ENCODE data around the gene KATNBL1.
"Not testable (repeated sequence)": the region's sequence is repeated elsewhere in the genome, so short reads cannot be mapped to it uniquely, and the experiment has no call there.

KATNBL1 gene

DNA sequence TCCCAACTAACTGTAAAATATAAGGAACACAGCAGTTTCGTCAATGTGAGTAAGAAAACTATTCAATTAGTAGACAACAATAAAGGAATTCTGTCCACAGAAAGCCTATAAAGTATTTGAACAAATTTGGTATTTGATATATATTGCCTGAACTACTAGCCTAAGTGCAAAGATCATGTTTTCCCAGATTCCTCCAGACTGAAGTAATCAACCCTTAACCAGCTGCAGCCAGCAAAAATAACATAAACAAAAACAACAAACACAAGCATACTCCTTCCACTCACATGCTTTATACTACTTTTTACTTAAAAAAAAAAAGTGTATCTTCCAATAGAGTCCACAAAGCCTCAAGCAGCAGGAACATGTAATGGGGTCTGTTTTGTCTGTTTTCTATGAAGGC lies 84.0 kb downstream of the KATNBL1 start:
- H3K9me3 ChIP-seq (replicated peaks in 1 of 2; ENCODE audit: control insufficient read depth in 2 of 2, insufficient read depth in 1 of 2, low read depth in 1 of 2, low read length in 2 of 2), result no peaks in the 10 kb centered on the region
- no peaks in the 10 kb centered on the region for H3K36me3 ChIP-seq (replicated peaks in 1 of 2; ENCODE audit: control insufficient read depth in 2 of 2, insufficient read depth in 2 of 2, low read length in 2 of 2)
- H4K8ac ChIP-seq (ENCODE audit: low read depth, low read length), result no peak overlapping the region
- no peak overlapping the region for H3K4me2 ChIP-seq (ENCODE audit: insufficient read depth, low read length, poor library complexity, severe bottlenecking)
- no peak overlapping the region for H2AFZ ChIP-seq (ENCODE audit: low read length)
- no peak overlapping the region for H2BK120ac ChIP-seq (ENCODE audit: low read depth, low read length)
- H3K4me3 ChIP-seq (ENCODE audit: low read length in 2 of 2), result no peak overlapping the region
- H3K18ac ChIP-seq (ENCODE audit: low read length), result no peak overlapping the region
- no peak overlapping the region for H3K4ac ChIP-seq (ENCODE audit: low read length)
- H2BK5ac ChIP-seq (ENCODE audit: low read length), result no peak overlapping the region
- no peak overlapping the region for H4K91ac ChIP-seq (ENCODE audit: low read depth, low read length, poor library complexity)
- no peaks in the 10 kb centered on the region for H3K27me3 ChIP-seq (ENCODE audit: control insufficient read depth in 3 of 3, insufficient read depth in 3 of 3, low read depth in 1 of 3, low read length in 3 of 3)
- no peak overlapping the region for H3K14ac ChIP-seq (ENCODE audit: low read length)
- H3K23ac ChIP-seq (ENCODE audit: low read depth, low read length, poor library complexity), result no peak overlapping the region
- no peak overlapping the region for H2BK15ac ChIP-seq (ENCODE audit: low read length)
- H2AK5ac ChIP-seq (ENCODE audit: low read depth, low read length), result no peak overlapping the region
- no peak overlapping the region for H3K27ac ChIP-seq (replicated peaks; ENCODE audit: low read length)
- no peak overlapping the region for H3K9ac ChIP-seq (ENCODE audit: low read depth, low read length, poor library complexity)
- no peak for DNase-seq (ENCODE audit: low spot score)
- no CpG with 5 or more reads among the region's 1 CpG for WGBS, 2 donors (ENCODE audit: extremely low coverage in 2 of 2, insufficient read length in 2 of 2, insufficient replicate concordance in 1 of 2)
- no peaks in the 10 kb centered on the region for H3K79me1 ChIP-seq (ENCODE audit: low read depth, low read length)
- no peak overlapping the region for H2BK12ac ChIP-seq (ENCODE audit: low read length)
- peaks cover 0 to 4% of the 10 kb centered on the region in 2 donors for H3K4me1 ChIP-seq (ENCODE audit: control insufficient read depth in 2 of 2, insufficient read depth in 1 of 2, low read depth in 1 of 2, low read length in 2 of 2)

DNA sequence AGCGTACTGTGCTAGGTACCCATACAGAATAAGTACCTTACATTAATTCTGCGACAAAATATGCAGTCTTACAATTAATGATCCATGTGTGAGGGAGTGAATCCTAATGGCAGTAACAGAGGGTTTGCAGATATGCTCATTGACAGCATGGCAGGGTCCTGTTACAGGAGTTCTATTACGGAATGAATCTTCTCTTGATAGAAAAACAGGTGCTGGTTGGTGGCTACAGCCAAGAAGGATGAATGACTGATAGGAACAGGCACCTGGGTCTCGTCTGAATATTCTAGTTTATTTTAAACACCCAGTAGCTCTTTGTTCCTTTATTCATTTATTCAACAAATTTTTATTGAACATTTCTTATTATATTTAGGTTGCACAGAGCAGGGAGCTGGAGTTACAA lies 85.2 kb downstream of the KATNBL1 start:
- Histone ChIP-seq H2BK5ac (ENCODE audit: low read length) (no peak overlapping the region), H3K14ac (ENCODE audit: low read length) (no peak overlapping the region), H3K9ac (ENCODE audit: low read depth, low read length, poor library complexity) (no peak overlapping the region), H3K23ac (ENCODE audit: low read depth, low read length, poor library complexity) (no peak overlapping the region), H3K27ac (replicated peaks; ENCODE audit: low read length) (no peak overlapping the region), H3K9me3 (replicated peaks in 1 of 2; ENCODE audit: control insufficient read depth in 2 of 2, insufficient read depth in 1 of 2, low read depth in 1 of 2, low read length in 2 of 2) (no peaks in the 10 kb centered on the region), H3K4ac (ENCODE audit: low read length) (no peak overlapping the region), H2BK15ac (ENCODE audit: low read length) (no peak overlapping the region), H3K36me3 (replicated peaks in 1 of 2; ENCODE audit: control insufficient read depth in 2 of 2, insufficient read depth in 2 of 2, low read length in 2 of 2) (no peaks in the 10 kb centered on the region), H3K4me1 (ENCODE audit: control insufficient read depth in 2 of 2, insufficient read depth in 1 of 2, low read depth in 1 of 2, low read length in 2 of 2) (peaks cover 0 to 4% of the 10 kb centered on the region in 2 donors), H2AFZ (ENCODE audit: low read length) (no peak overlapping the region), H3K27me3 (ENCODE audit: control insufficient read depth in 3 of 3, insufficient read depth in 3 of 3, low read depth in 1 of 3, low read length in 3 of 3) (no peaks in the 10 kb centered on the region), H3K4me3 (ENCODE audit: low read length in 2 of 2) (no peak overlapping the region), H3K79me1 (ENCODE audit: low read depth, low read length) (no peaks in the 10 kb centered on the region), H4K91ac (ENCODE audit: low read depth, low read length, poor library complexity) (no peak overlapping the region), H2BK12ac (ENCODE audit: low read length) (no peak overlapping the region), H4K8ac (ENCODE audit: low read depth, low read length) (no peak overlapping the region), H3K4me2 (ENCODE audit: insufficient read depth, low read length, poor library complexity, severe bottlenecking) (no peak overlapping the region), H2AK5ac (ENCODE audit: low read depth, low read length) (no peak overlapping the region), H2BK120ac (ENCODE audit: low read depth, low read length) (no peak overlapping the region), H3K18ac (ENCODE audit: low read length) (no peak overlapping the region)
- DNase-seq (ENCODE audit: low spot score), result no peak
- WGBS, 2 donors (ENCODE audit: extremely low coverage in 2 of 2, insufficient read length in 2 of 2, insufficient replicate concordance in 1 of 2), result no CpG with 5 or more reads among the region's 4 CpGs

DNA sequence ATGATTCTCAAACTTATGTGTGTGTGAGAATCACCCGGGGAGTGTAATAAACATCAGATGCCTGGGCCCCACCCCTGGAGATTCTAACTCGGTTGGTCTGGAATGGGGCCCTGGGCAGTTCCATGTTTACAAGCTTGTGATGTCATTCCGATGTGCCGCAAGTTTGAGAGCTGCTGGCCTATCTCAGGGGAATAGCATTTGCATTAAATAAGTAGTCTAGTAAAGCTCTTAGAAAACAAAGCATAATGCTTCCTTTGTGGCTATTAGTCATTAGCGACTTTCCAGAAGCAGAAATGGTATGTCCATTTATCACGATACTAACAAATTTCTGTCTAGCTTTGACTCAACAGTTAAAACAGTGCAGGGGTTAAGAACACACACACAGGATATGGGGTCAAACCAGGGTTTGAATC lies 87.1 kb downstream of the KATNBL1 start:
- Histone ChIP-seq H3K27ac (replicated peaks; ENCODE audit: low read length) (no peak overlapping the region), H2BK15ac (ENCODE audit: low read length) (no peak overlapping the region), H4K8ac (ENCODE audit: low read depth, low read length) (no peak overlapping the region), H3K4ac (ENCODE audit: low read length) (no peak overlapping the region), H3K23ac (ENCODE audit: low read depth, low read length, poor library complexity) (no peak overlapping the region), H3K9me3 (replicated peaks in 1 of 2; ENCODE audit: control insufficient read depth in 2 of 2, insufficient read depth in 1 of 2, low read depth in 1 of 2, low read length in 2 of 2) (no peaks in the 10 kb centered on the region), H4K91ac (ENCODE audit: low read depth, low read length, poor library complexity) (no peak overlapping the region), H3K4me1 (ENCODE audit: control insufficient read depth in 2 of 2, insufficient read depth in 1 of 2, low read depth in 1 of 2, low read length in 2 of 2) (peaks cover 0 to 4% of the 10 kb centered on the region in 2 donors), H3K18ac (ENCODE audit: low read length) (no peak overlapping the region), H3K9ac (ENCODE audit: low read depth, low read length, poor library complexity) (no peak overlapping the region), H2AK5ac (ENCODE audit: low read depth, low read length) (no peak overlapping the region), H3K14ac (ENCODE audit: low read length) (no peak overlapping the region), H2BK120ac (ENCODE audit: low read depth, low read length) (no peak overlapping the region), H2BK12ac (ENCODE audit: low read length) (no peak overlapping the region), H3K4me3 (ENCODE audit: low read length in 2 of 2) (no peak overlapping the region), H2BK5ac (ENCODE audit: low read length) (no peak overlapping the region), H3K36me3 (replicated peaks in 1 of 2; ENCODE audit: control insufficient read depth in 2 of 2, insufficient read depth in 2 of 2, low read length in 2 of 2) (no peaks in the 10 kb centered on the region), H3K79me1 (ENCODE audit: low read depth, low read length) (no peaks in the 10 kb centered on the region), H3K27me3 (ENCODE audit: control insufficient read depth in 3 of 3, insufficient read depth in 3 of 3, low read depth in 1 of 3, low read length in 3 of 3) (no peaks in the 10 kb centered on the region), H3K4me2 (ENCODE audit: insufficient read depth, low read length, poor library complexity, severe bottlenecking) (no peak overlapping the region), H2AFZ (ENCODE audit: low read length) (no peak overlapping the region)
- DNase-seq (ENCODE audit: low spot score), result no peak
- WGBS, 2 donors (ENCODE audit: extremely low coverage in 2 of 2, insufficient read length in 2 of 2, insufficient replicate concordance in 1 of 2), result no CpG with 5 or more reads among the region's 6 CpGs

DNA sequence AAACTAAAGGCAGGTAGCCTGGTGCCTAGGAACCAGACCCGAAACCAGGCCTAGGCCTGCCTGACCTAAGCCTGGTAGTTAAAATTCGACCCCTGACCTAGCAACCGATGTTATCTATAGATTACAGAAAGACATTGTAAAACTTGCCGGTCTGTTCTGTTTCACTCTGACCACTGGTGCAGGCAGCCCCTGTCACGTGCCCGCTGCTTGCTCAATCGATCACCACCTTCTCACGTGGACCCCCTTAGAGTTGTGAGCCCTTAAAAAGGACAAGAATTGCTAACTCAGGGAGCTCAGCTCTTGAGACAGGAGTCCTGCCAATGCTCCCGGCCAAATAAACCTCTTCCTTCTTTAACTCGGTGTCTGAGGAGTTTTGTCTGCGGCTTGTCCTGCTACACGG lies 88.1 kb downstream of the KATNBL1 start:
- not testable (repeated sequence) for H3K4me1 ChIP-seq (ENCODE audit: control insufficient read depth in 2 of 2, insufficient read depth in 1 of 2, low read depth in 1 of 2, low read length in 2 of 2); H3K4me2 ChIP-seq (ENCODE audit: insufficient read depth, low read length, poor library complexity, severe bottlenecking); H3K4me3 ChIP-seq (ENCODE audit: low read length in 2 of 2); H3K18ac ChIP-seq (ENCODE audit: low read length); H2BK12ac ChIP-seq (ENCODE audit: low read length); H2AK5ac ChIP-seq (ENCODE audit: low read depth, low read length); H3K4ac ChIP-seq (ENCODE audit: low read length); H3K27me3 ChIP-seq (ENCODE audit: control insufficient read depth in 3 of 3, insufficient read depth in 3 of 3, low read depth in 1 of 3, low read length in 3 of 3); H3K23ac ChIP-seq (ENCODE audit: low read depth, low read length, poor library complexity); H4K8ac ChIP-seq (ENCODE audit: low read depth, low read length); H3K36me3 ChIP-seq (replicated peaks in 1 of 2; ENCODE audit: control insufficient read depth in 2 of 2, insufficient read depth in 2 of 2, low read length in 2 of 2); H3K9ac ChIP-seq (ENCODE audit: low read depth, low read length, poor library complexity); H3K9me3 ChIP-seq (replicated peaks in 1 of 2; ENCODE audit: control insufficient read depth in 2 of 2, insufficient read depth in 1 of 2, low read depth in 1 of 2, low read length in 2 of 2); H2BK15ac ChIP-seq (ENCODE audit: low read length); H3K27ac ChIP-seq (replicated peaks; ENCODE audit: low read length); H2BK5ac ChIP-seq (ENCODE audit: low read length); H3K79me1 ChIP-seq (ENCODE audit: low read depth, low read length); H4K91ac ChIP-seq (ENCODE audit: low read depth, low read length, poor library complexity); DNase-seq (ENCODE audit: low spot score); H3K14ac ChIP-seq (ENCODE audit: low read length); H2BK120ac ChIP-seq (ENCODE audit: low read depth, low read length); H2AFZ ChIP-seq (ENCODE audit: low read length)
- no CpG with 5 or more reads among the region's 12 CpGs for WGBS, 2 donors (ENCODE audit: extremely low coverage in 2 of 2, insufficient read length in 2 of 2, insufficient replicate concordance in 1 of 2)
